ENCODE results near the gene CHIT1. TPM values are rescaled to one million over a fixed set of nuclear protein-coding genes. Genes with fewer than 3 reads are reported as not detected.

The CHIT1 gene
- total and polyA plus RNA-seq, 4 donors, result 0.89 to 4.9 (median 2.0) TPM

GRCh38 chr1:203199481-203199815 is 30.0 kb downstream of the CHIT1 start:
- 90 to 94% methylated on average over 6 of the region's 6 CpGs for WGBS, 2 donors
- Histone ChIP-seq H3K36me3 (ENCODE audit: control insufficient read depth in 4 of 4, insufficient read depth in 4 of 4, low read length in 4 of 4) (no peaks in the 10 kb centered on the region), H3K4me3 (no peak overlapping the region), H3K9ac (ENCODE audit: insufficient read depth in 1 of 2, low read length in 2 of 2) (no peak overlapping the region), H3K27me3 (ENCODE audit: control insufficient read depth in 3 of 3, insufficient read depth in 3 of 3, low read length in 2 of 3) (peaks cover 0 to 5% (median 0%) of the 10 kb centered on the region in 3 donors), H3K9me3 (ENCODE audit: control insufficient read depth in 4 of 4, insufficient read depth in 3 of 4, low read length in 3 of 4) (no peaks in the 10 kb centered on the region), H3K4me1 (ENCODE audit: control insufficient read depth in 5 of 5, insufficient read depth in 5 of 5, low read length in 5 of 5) (peaks cover 0 to 33% (median 11%) of the 10 kb centered on the region in 5 donors), H3K27ac (ENCODE audit: low read depth in 1 of 2, low read length in 1 of 2) (peak overlapping the region in 1 of 2 donors; percentile 34)
- ATAC-seq (ENCODE audit: insufficient read depth, low FRiP score) (no peak), DNase-seq (no peak)
- TF ChIP-seq, protein P1, sequence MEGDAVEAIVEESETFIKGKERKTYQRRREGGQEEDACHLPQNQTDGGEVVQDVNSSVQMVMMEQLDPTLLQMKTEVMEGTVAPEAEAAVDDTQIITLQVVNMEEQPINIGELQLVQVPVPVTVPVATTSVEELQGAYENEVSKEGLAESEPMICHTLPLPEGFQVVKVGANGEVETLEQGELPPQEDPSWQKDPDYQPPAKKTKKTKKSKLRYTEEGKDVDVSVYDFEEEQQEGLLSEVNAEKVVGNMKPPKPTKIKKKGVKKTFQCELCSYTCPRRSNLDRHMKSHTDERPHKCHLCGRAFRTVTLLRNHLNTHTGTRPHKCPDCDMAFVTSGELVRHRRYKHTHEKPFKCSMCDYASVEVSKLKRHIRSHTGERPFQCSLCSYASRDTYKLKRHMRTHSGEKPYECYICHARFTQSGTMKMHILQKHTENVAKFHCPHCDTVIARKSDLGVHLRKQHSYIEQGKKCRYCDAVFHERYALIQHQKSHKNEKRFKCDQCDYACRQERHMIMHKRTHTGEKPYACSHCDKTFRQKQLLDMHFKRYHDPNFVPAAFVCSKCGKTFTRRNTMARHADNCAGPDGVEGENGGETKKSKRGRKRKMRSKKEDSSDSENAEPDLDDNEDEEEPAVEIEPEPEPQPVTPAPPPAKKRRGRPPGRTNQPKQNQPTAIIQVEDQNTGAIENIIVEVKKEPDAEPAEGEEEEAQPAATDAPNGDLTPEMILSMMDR (IDR thresholded peaks at IDR 0.05; ENCODE audit: control extremely low read depth, extremely low read depth), result no peak

DNA sequence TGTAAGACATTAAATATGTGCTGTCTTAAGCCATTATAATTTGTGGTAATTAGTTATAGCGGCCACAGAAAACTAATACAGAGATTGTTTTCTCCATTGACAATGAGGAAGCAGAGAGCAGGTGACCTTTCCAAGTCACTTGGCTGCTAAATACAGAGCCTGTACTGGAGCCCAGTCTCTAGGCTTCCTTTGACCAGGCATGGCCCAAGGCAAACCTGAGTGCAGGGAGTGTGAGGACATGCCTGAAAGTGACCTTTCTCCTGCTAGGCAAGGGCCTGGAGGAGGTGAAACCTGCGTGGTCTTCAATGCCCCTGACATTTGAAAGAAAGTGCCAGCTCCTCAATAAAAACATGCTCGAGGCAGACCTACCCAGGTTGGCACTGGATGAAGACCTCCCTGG is 30.5 kb downstream of the CHIT1 start:
- DNase-seq (no peak), ATAC-seq (ENCODE audit: insufficient read depth, low FRiP score) (no peak)
- Histone ChIP-seq H3K27ac (ENCODE audit: low read depth in 1 of 2, low read length in 1 of 2) (peak overlapping the region in 1 of 2 donors; percentile 34), H3K4me3 (no peak overlapping the region), H3K9ac (ENCODE audit: insufficient read depth in 1 of 2, low read length in 2 of 2) (no peak overlapping the region), H3K27me3 (ENCODE audit: control insufficient read depth in 3 of 3, insufficient read depth in 3 of 3, low read length in 2 of 3) (peaks cover 0 to 4% (median 0%) of the 10 kb centered on the region in 3 donors), H3K4me1 (ENCODE audit: control insufficient read depth in 5 of 5, insufficient read depth in 5 of 5, low read length in 5 of 5) (peaks cover 0 to 33% (median 11%) of the 10 kb centered on the region in 5 donors), H3K9me3 (ENCODE audit: control insufficient read depth in 4 of 4, insufficient read depth in 3 of 4, low read length in 3 of 4) (no peaks in the 10 kb centered on the region), H3K36me3 (ENCODE audit: control insufficient read depth in 4 of 4, insufficient read depth in 4 of 4, low read length in 4 of 4) (no peaks in the 10 kb centered on the region)
- 88 to 90% methylated on average over 3 of the region's 3 CpGs for WGBS, 2 donors
- TF ChIP-seq, protein P1 (IDR thresholded peaks at IDR 0.05; ENCODE audit: control extremely low read depth, extremely low read depth), result no peak

DNA sequence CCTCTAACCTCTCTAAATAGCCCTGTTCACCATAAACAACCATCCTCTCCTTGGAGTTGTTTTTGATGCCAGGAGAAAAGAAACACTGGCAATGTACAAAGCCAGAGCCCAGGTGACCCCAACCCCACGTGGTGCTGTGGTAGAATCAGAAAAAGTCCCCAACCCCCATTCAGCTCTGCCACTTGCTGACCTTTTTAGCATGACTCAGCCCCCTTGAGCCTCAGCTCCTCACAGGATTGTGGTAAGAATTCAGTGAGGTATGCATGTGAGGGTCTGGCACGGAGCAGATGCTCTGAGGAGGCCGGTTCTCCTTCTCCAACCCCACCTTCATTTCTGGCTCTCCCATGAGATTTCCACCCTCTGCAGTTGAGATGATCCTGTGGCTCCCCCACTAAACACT is 31.8 kb downstream of the CHIT1 start:
- no peak for ATAC-seq (ENCODE audit: insufficient read depth, low FRiP score)
- TF ChIP-seq, protein P1 (IDR thresholded peaks at IDR 0.05; ENCODE audit: control extremely low read depth, extremely low read depth), result no peak
- Histone ChIP-seq H3K9me3 (ENCODE audit: control insufficient read depth in 4 of 4, insufficient read depth in 3 of 4, low read length in 3 of 4) (no peaks in the 10 kb centered on the region), H3K27me3 (ENCODE audit: control insufficient read depth in 3 of 3, insufficient read depth in 3 of 3, low read length in 2 of 3) (no peaks in the 10 kb centered on the region), H3K4me1 (ENCODE audit: control insufficient read depth in 5 of 5, insufficient read depth in 5 of 5, low read length in 5 of 5) (peaks cover 0 to 28% (median 8%) of the 10 kb centered on the region in 5 donors), H3K36me3 (ENCODE audit: control insufficient read depth in 4 of 4, insufficient read depth in 4 of 4, low read length in 4 of 4) (no peaks in the 10 kb centered on the region), H3K27ac (ENCODE audit: low read depth in 1 of 2, low read length in 1 of 2) (no peak overlapping the region), H3K4me3 (no peak overlapping the region), H3K9ac (ENCODE audit: insufficient read depth in 1 of 2, low read length in 2 of 2) (no peak overlapping the region)
- 45 to 54% methylated on average over 3 of the region's 3 CpGs for WGBS, 2 donors
- DNase-seq, result no peak

GRCh38 chr1:203196371-203196770 is 33.1 kb downstream of the CHIT1 start:
- no peak overlapping the region for H3K4me3 ChIP-seq
- no peak for ATAC-seq (ENCODE audit: insufficient read depth, low FRiP score)
- no peak overlapping the region for H3K27ac ChIP-seq (ENCODE audit: low read depth in 1 of 2, low read length in 1 of 2)
- TF ChIP-seq, protein P1 (IDR thresholded peaks at IDR 0.05; ENCODE audit: control extremely low read depth, extremely low read depth), result no peak
- H3K36me3 ChIP-seq (ENCODE audit: control insufficient read depth in 4 of 4, insufficient read depth in 4 of 4, low read length in 4 of 4), result no peaks in the 10 kb centered on the region
- no peaks in the 10 kb centered on the region for H3K27me3 ChIP-seq (ENCODE audit: control insufficient read depth in 3 of 3, insufficient read depth in 3 of 3, low read length in 2 of 3)
- DNase-seq, result no peak
- H3K9me3 ChIP-seq (ENCODE audit: control insufficient read depth in 4 of 4, insufficient read depth in 3 of 4, low read length in 3 of 4), result no peaks in the 10 kb centered on the region
- peaks cover 0 to 22% (median 6%) of the 10 kb centered on the region in 5 donors for H3K4me1 ChIP-seq (ENCODE audit: control insufficient read depth in 5 of 5, insufficient read depth in 5 of 5, low read length in 5 of 5)
- 89 to 95% methylated on average over 3 of the region's 3 CpGs for WGBS, 2 donors
- no peak overlapping the region for H3K9ac ChIP-seq (ENCODE audit: insufficient read depth in 1 of 2, low read length in 2 of 2)
